Body of pancreas (tissue), 4 donors: ENCODE results near the gene PRKCB.

Experiments
- POLR2A ChIP-seq, 3 donors: fragments of 450-650 bp; IDR thresholded peaks; one replicate each; pipeline ENCODE4 v1.6.1; 2016; ENCODE audit warnings: antibody characterized with exemption in 3 of 3, mild to moderate bottlenecking in 2 of 3
- TF ChIP-seq, protein P1 (sequence below), 7 experiments: fragments of 450-650 bp in 4 of 7; fragments of 200-600 bp in 3 of 7; sonication (generic) in 3 of 7; IDR thresholded peaks; one replicate each; pipeline ENCODE4 v1.5.1; 2016 to 2019; ENCODE audit warnings: antibody characterized with exemption in 7 of 7

DNA sequence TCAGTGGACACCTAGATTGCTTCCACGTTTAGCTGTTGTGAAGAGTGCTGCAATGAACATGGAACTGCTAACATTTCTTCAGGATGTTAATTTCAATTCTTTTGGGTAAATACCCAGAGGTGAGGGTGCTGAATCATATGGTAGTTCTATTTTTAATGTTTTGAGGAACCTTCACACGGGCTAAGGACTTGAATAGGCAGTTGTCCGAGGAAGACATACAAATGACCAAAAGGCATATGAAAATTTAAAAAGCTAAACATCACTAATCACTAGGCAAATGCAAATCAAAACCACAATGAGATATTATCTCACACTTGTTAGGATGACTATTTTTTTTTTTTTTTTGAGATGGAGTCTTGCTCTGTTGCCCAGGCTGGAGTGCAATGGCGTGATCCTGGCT, 173.3 kb downstream of the PRKCB start:
- TF ChIP-seq, protein P1, sequence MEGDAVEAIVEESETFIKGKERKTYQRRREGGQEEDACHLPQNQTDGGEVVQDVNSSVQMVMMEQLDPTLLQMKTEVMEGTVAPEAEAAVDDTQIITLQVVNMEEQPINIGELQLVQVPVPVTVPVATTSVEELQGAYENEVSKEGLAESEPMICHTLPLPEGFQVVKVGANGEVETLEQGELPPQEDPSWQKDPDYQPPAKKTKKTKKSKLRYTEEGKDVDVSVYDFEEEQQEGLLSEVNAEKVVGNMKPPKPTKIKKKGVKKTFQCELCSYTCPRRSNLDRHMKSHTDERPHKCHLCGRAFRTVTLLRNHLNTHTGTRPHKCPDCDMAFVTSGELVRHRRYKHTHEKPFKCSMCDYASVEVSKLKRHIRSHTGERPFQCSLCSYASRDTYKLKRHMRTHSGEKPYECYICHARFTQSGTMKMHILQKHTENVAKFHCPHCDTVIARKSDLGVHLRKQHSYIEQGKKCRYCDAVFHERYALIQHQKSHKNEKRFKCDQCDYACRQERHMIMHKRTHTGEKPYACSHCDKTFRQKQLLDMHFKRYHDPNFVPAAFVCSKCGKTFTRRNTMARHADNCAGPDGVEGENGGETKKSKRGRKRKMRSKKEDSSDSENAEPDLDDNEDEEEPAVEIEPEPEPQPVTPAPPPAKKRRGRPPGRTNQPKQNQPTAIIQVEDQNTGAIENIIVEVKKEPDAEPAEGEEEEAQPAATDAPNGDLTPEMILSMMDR (IDR thresholded peaks at IDR 0.05) = no peak
- TF ChIP-seq POLR2A (IDR thresholded peaks at IDR 0.05) = no peak
